Lower leg skin (tissue), 3 donors: ENCODE results near the gene PYGO2.

Source experiments
- CTCF ChIP-seq, 3 donors: fragments of 450-650 bp; IDR thresholded peaks; one replicate each; pipeline ENCODE4 v1.5.1; 2016; ENCODE audit warnings: antibody characterized with exemption in 3 of 3, mild to moderate bottlenecking in 3 of 3, moderate library complexity in 2 of 3
- POLR2A ChIP-seq, 2 donors: fragments of 450-650 bp; IDR thresholded peaks; one replicate each; pipeline ENCODE4 v1.6.1; 2016 to 2017; ENCODE audit warnings: antibody characterized with exemption in 2 of 2, mild to moderate bottlenecking in 1 of 2, moderate library complexity in 1 of 2

DNA sequence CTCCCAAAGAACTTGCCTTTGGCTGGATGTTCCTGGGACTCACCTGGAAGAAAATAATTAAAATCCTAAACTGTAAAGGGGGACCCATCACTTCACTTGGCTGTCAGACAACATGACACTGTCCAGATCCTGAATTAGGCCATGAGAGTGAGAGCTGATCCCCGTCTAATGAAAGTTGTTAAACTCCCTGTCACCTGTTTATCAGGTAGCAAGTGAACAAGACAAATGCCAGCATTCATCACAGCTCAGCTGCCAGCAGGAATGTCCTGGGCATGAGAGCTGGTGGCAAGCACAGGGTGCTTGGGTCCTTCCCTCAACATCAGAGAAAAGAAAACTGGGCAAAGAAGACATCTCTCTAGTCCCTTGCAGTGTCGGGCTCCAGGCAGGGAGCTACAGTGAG lies 48.8 kb downstream of the PYGO2 start:
- no peak for TF ChIP-seq CTCF (IDR thresholded peaks at IDR 0.05)
- TF ChIP-seq POLR2A (IDR thresholded peaks at IDR 0.05), result no peak
